GM23248 (cell line): ENCODE data around the gene HOXC5. TPM values are rescaled to one million over a fixed set of nuclear protein-coding genes. Genes with fewer than 3 reads are reported as not detected.

Source experiments
- DNase-seq: peaks from one replicate; pipeline ENCODE4 v3.0.0-alpha.2; 2015
- H2AFZ ChIP-seq: fragments of 200-600 bp; sonication (generic); 2 replicates; pipeline ENCODE4 v1.6.1; 2016; ENCODE audit warnings: antibody characterized with exemption
- H3F3A ChIP-seq: fragments of 200-600 bp; sonication (generic); 2 replicates; pipeline ENCODE4 v1.6.1; 2016; ENCODE audit warnings: mild to moderate bottlenecking, antibody characterized with exemption, mixed run types; ENCODE audit not compliant: insufficient read depth
- H3K27ac ChIP-seq: fragments of 200-600 bp; sonication (generic); 2 replicates; pipeline ENCODE4 v1.5.1; 2016; ENCODE audit warnings: mild to moderate bottlenecking
- H3K27me3 ChIP-seq: fragments of 200-600 bp; sonication (generic); replicated peaks from 2 replicates; pipeline ENCODE4 v1.6.1; 2016; ENCODE audit warnings: mild to moderate bottlenecking; ENCODE audit not compliant: insufficient read depth
- H3K36me3 ChIP-seq: fragments of 200-600 bp; sonication (generic); 2 replicates; pipeline ENCODE4 v1.6.1; 2016; ENCODE audit warnings: low read depth, mild to moderate bottlenecking
- H3K4me1 ChIP-seq: fragments of 200-600 bp; sonication (generic); 2 replicates; pipeline ENCODE4 v1.6.1; 2016; ENCODE audit warnings: mild to moderate bottlenecking; ENCODE audit not compliant: insufficient read depth
- H3K4me2 ChIP-seq: fragments of 200-600 bp; sonication (generic); one replicate; pipeline ENCODE4 v1.6.1; 2016; ENCODE audit warnings: mild to moderate bottlenecking; ENCODE audit not compliant: unreplicated experiment
- H3K4me3 ChIP-seq: fragments of 200-600 bp; sonication (generic); 2 replicates; pipeline ENCODE4 v1.5.1; 2016; ENCODE audit warnings: mild to moderate bottlenecking
- H3K79me2 ChIP-seq: fragments of 200-600 bp; sonication (generic); 2 replicates; pipeline ENCODE4 v1.6.1; 2016; ENCODE audit warnings: mild to moderate bottlenecking; ENCODE audit not compliant: insufficient read depth
- H3K9ac ChIP-seq: fragments of 200-600 bp; sonication (generic); 2 replicates; pipeline ENCODE4 v1.6.1; 2016; ENCODE audit warnings: mild to moderate bottlenecking
- H3K9me2 ChIP-seq: fragments of 200-600 bp; sonication (generic); 2 replicates; pipeline ENCODE4 v1.6.1; 2016; ENCODE audit warnings: mixed run types, mild to moderate bottlenecking, moderate library complexity; ENCODE audit not compliant: insufficient read depth
- H3K9me3 ChIP-seq: fragments of 200-600 bp; sonication (generic); one replicate; pipeline ENCODE4 v1.6.1; 2017; ENCODE audit warnings: low read depth
- H4K20me1 ChIP-seq: fragments of 200-600 bp; sonication (generic); 2 replicates; pipeline ENCODE4 v1.6.0; 2016; ENCODE audit not compliant: insufficient read depth
- EZH2 ChIP-seq: fragments of 200-600 bp; sonication (generic); IDR thresholded peaks from 2 replicates; pipeline ENCODE4 v1.6.1; 2018; ENCODE audit warnings: antibody characterized with exemption, mild to moderate bottlenecking; ENCODE audit not compliant: insufficient read depth, poor library complexity, severe bottlenecking
- EZH2phosphoT487 ChIP-seq: fragments of 200-600 bp; sonication (generic); IDR thresholded peaks from 2 replicates; pipeline ENCODE4 v1.6.1; 2018; ENCODE audit warnings: antibody characterized with exemption, moderate library complexity, mild to moderate bottlenecking, low read depth; ENCODE audit not compliant: insufficient read depth
- WGBS, 2 experiments: methylation state at CpG; one replicate each; pipeline ENCODE4 v1.1.6; 2015 to 2017; ENCODE audit warnings: low lambda C conversion rate in 2 of 2, low coverage in 1 of 2; ENCODE audit errors: missing lambda C conversion rate in 2 of 2; 5-methylcytosine and 5-hydroxymethylcytosine counted together
- in situ Hi-C: fragments of 300-500 bp; cut with MboI; formaldehyde crosslinking; loops from 2 replicates; pipeline ENCODE4 v1.15.0; 2020
- polyA plus RNA-seq: library from polyadenylated mRNA; unstranded; fragments of >200 nt; fragmentation: Nextera tagmentation; extraction: Ambion mirVana; gene quantifications from 2 replicates; pipeline ENCODE4 v1.2.1, GENCODE V29; 2016
- total RNA-seq: library from RNA; depleted of rRNA; stranded (reverse); fragments of >200 nt; shearing (Covaris generic); gene quantifications from 2 replicates; pipeline ENCODE4 v1.2.3, GENCODE V29; 2014

Gene HOXC5
- total and polyA plus RNA-seq, 2 experiments from 2014 or later = 0.65 to 1.8 TPM

- Histone ChIP-seq H3K36me3 (no peaks in the 10 kb centered on the region), H3K27ac (peak overlapping the region; percentile 99), H3K79me2 (peaks cover 90% of the 10 kb centered on the region), H3K9me3 (no peaks in the 10 kb centered on the region), H2AFZ (peak overlapping the region; percentile 50), H3K4me3 (peak overlapping the region; percentile 78), H3K9me2 (no peaks in the 10 kb centered on the region), H3F3A (peaks cover 11% of the 10 kb centered on the region; the same call in 1 of the 2 replicates), H3K27me3 (no peaks in the 10 kb centered on the region), H4K20me1 (no peaks in the 10 kb centered on the region), H3K4me2 (peak overlapping the region; percentile 94), H3K9ac (peak overlapping the region; percentile 97), H3K4me1 (peaks cover 58% of the 10 kb centered on the region)
- WGBS, 2 experiments = 18 to 19% methylated on average over 23 of the region's 23 CpGs
- in situ Hi-C loops = loop anchor here (10.0 kb wide), 1 partner anchor 174 kb away; no protein-coding TSS in a partner anchor
- TF ChIP-seq EZH2 = no peak
- TF ChIP-seq EZH2phosphoT487 = 0 out of 2 replicates have a peak, but pooled peaks have one; percentile 33
- peak; percentile 56 for DNase-seq
Measured at GRCh38 chr12:54020591-54021405, 12.1 kb upstream of the HOXC5 start.

- peaks cover 18% of the 10 kb centered on the region; the same call in 1 of the 2 replicates for H3F3A ChIP-seq
- H3K4me2 ChIP-seq = peak overlapping the region; percentile 94
- no peaks in the 10 kb centered on the region for H3K27me3 ChIP-seq
- peak; percentile 78 for DNase-seq
- H3K4me1 ChIP-seq = peaks cover 62% of the 10 kb centered on the region
- in situ Hi-C loops = loop anchor here (10.0 kb wide), 1 partner anchor 173 kb away; no protein-coding TSS in a partner anchor
- peaks cover 93% of the 10 kb centered on the region for H3K79me2 ChIP-seq
- no peaks in the 10 kb centered on the region for H3K9me2 ChIP-seq
- H3K27ac ChIP-seq = peak overlapping the region; percentile 99
- peak overlapping the region; percentile 78 for H3K4me3 ChIP-seq
- no peaks in the 10 kb centered on the region for H3K9me3 ChIP-seq
- no peak for TF ChIP-seq EZH2
- no peaks in the 10 kb centered on the region for H3K36me3 ChIP-seq
- no peaks in the 10 kb centered on the region for H4K20me1 ChIP-seq
- H2AFZ ChIP-seq = peak overlapping the region; percentile 50
- 6 to 8% methylated on average over 15 to 16 of the region's 16 CpGs for WGBS, 2 experiments
- H3K9ac ChIP-seq = peak overlapping the region; percentile 97
Measured at GRCh38 chr12:54021432-54022013, 11.3 kb upstream of the HOXC5 start.

- 37 to 49% methylated on average over 8 of the region's 8 CpGs for WGBS, 2 experiments
- Histone ChIP-seq H3K27me3 (no peaks in the 10 kb centered on the region), H4K20me1 (no peaks in the 10 kb centered on the region), H3K4me2 (peak overlapping the region; percentile 94), H3K79me2 (peaks cover 100% of the 10 kb centered on the region), H3K9me3 (no peaks in the 10 kb centered on the region), H3K36me3 (no peaks in the 10 kb centered on the region), H3K9ac (peak overlapping the region; percentile 97), H3K4me3 (peak overlapping the region; percentile 77), H3K9me2 (no peaks in the 10 kb centered on the region), H2AFZ (peak overlapping the region; percentile 47; the same call in 1 of the 2 replicates), H3K4me1 (peaks cover 75% of the 10 kb centered on the region), H3K27ac (peak overlapping the region; percentile 99), H3F3A (peaks cover 28% of the 10 kb centered on the region; the same call in 1 of the 2 replicates)
- DNase-seq = peak; percentile 41
- in situ Hi-C loops = loop anchor here (10.0 kb wide), 1 partner anchor 172 kb away; no protein-coding TSS in a partner anchor
- TF ChIP-seq EZH2 (no peak), EZH2phosphoT487 (no peak)
Measured at GRCh38 chr12:54022960-54023884, 9.6 kb upstream of the HOXC5 start.
